MM.1S (cell line): ENCODE data around the gene MYLK2.

Source experiments
- DNase-seq: peaks from one replicate; pipeline ENCODE4 v3.0.0-alpha.2; 2015
- H2AFZ ChIP-seq: fragments of 300-600 bp; sonication (generic); 2 replicates; pipeline ENCODE4 v1.6.0; 2016; ENCODE audit warnings: antibody characterized with exemption, low read length
- H3F3A ChIP-seq: fragments of 300-600 bp; sonication (generic); 2 replicates; pipeline ENCODE4 v1.6.1; 2016; ENCODE audit warnings: mild to moderate bottlenecking, antibody characterized with exemption, low read length, moderate library complexity, mixed read lengths; ENCODE audit not compliant: insufficient read depth
- H3K27ac ChIP-seq: fragments of 300-600 bp; sonication (generic); 2 replicates; pipeline ENCODE4 v1.5.1; 2016; ENCODE audit warnings: mild to moderate bottlenecking, low read length
- H3K27me3 ChIP-seq: fragments of 300-600 bp; sonication (generic); replicated peaks from 2 replicates; pipeline ENCODE4 v1.6.0; 2016; ENCODE audit warnings: low read length; ENCODE audit not compliant: insufficient read depth
- H3K36me3 ChIP-seq: fragments of 300-600 bp; sonication (generic); replicated peaks from 2 replicates; pipeline ENCODE4 v1.6.1; 2016; ENCODE audit warnings: mild to moderate bottlenecking, low read length, mixed read lengths; ENCODE audit not compliant: insufficient read depth
- H3K4me1 ChIP-seq: fragments of 300-600 bp; sonication (generic); 2 replicates; pipeline ENCODE4 v1.6.1; 2016; ENCODE audit warnings: low read length, mixed read lengths
- H3K4me2 ChIP-seq: fragments of 300-600 bp; sonication (generic); 2 replicates; pipeline ENCODE4 v1.6.0; 2016; ENCODE audit warnings: low read depth, low read length
- H3K4me3 ChIP-seq: fragments of 300-600 bp; sonication (generic); 2 replicates; pipeline ENCODE4 v1.5.1; 2016; ENCODE audit warnings: low read length, mixed read lengths
- H3K79me2 ChIP-seq: fragments of 300-600 bp; sonication (generic); 2 replicates; pipeline ENCODE4 v1.6.1; 2016; ENCODE audit warnings: mixed run types, low read length, mixed read lengths
- H3K9ac ChIP-seq: fragments of 300-600 bp; sonication (generic); 2 replicates; pipeline ENCODE4 v1.6.1; 2016; ENCODE audit warnings: low read length, mixed read lengths
- H3K9me2 ChIP-seq: fragments of 300-600 bp; sonication (generic); replicated peaks from 2 replicates; pipeline ENCODE4 v1.6.1; 2016; ENCODE audit warnings: mild to moderate bottlenecking, low read length, mixed read lengths; ENCODE audit not compliant: insufficient read depth
- H3K9me3 ChIP-seq: fragments of 300-600 bp; sonication (generic); replicated peaks from 2 replicates; pipeline ENCODE4 v1.6.1; 2016; ENCODE audit warnings: mild to moderate bottlenecking, low read length, mixed read lengths; ENCODE audit not compliant: insufficient read depth
- H4K20me1 ChIP-seq: fragments of 300-600 bp; sonication (generic); 2 replicates; pipeline ENCODE4 v1.6.1; 2016; ENCODE audit warnings: mild to moderate bottlenecking, low read length, moderate library complexity, mixed read lengths; ENCODE audit not compliant: insufficient read depth
- CTCF ChIP-seq: fragments of 300-600 bp; sonication (generic); IDR thresholded peaks from 2 replicates; pipeline ENCODE4 v1.5.1; 2016; ENCODE audit warnings: antibody characterized with exemption, low read length, mixed read lengths
- EZH2 ChIP-seq: fragments of 300-600 bp; sonication (generic); optimal IDR thresholded peaks from 2 replicates; pipeline ENCODE3; 2017; ENCODE audit warnings: low read depth, mild to moderate bottlenecking, antibody characterized with exemption, low read length, mixed read lengths
- EZH2phosphoT487 ChIP-seq: fragments of 300-600 bp; sonication (generic); IDR thresholded peaks from 2 replicates; pipeline ENCODE4 v1.6.1; 2018; ENCODE audit warnings: antibody characterized with exemption, low read length

Gene MYLK2

GRCh38 chr20:31835554-31835953 is 16.4 kb downstream of the MYLK2 start:
- H3K4me1 ChIP-seq = peaks cover 26% of the 10 kb centered on the region
- no peaks in the 10 kb centered on the region for H3K79me2 ChIP-seq
- H3K9ac ChIP-seq = no peak overlapping the region
- DNase-seq = peak; percentile 17
- no peak for TF ChIP-seq EZH2phosphoT487
- no peak for TF ChIP-seq EZH2
- no peak for TF ChIP-seq CTCF
- H4K20me1 ChIP-seq = no peaks in the 10 kb centered on the region
- no peaks in the 10 kb centered on the region for H3K9me2 ChIP-seq
- H3K4me2 ChIP-seq = peak overlapping the region; percentile 62; the same call in 1 of the 2 replicates
- H2AFZ ChIP-seq = no peak overlapping the region
- H3K27me3 ChIP-seq = peaks cover 25% of the 10 kb centered on the region
- H3F3A ChIP-seq = no peaks in the 10 kb centered on the region
- no peak overlapping the region for H3K27ac ChIP-seq
- no peaks in the 10 kb centered on the region for H3K36me3 ChIP-seq
- no peaks in the 10 kb centered on the region for H3K9me3 ChIP-seq
- no peak overlapping the region for H3K4me3 ChIP-seq

GRCh38 chr20:31835977-31836852 is 17.1 kb downstream of the MYLK2 start:
- Histone ChIP-seq H3K4me1 (peaks cover 26% of the 10 kb centered on the region), H3K9ac (no peak overlapping the region), H2AFZ (no peak overlapping the region), H3K4me2 (peak overlapping the region; percentile 62), H4K20me1 (no peaks in the 10 kb centered on the region), H3K9me3 (no peaks in the 10 kb centered on the region), H3K27me3 (peaks cover 32% of the 10 kb centered on the region), H3K9me2 (no peaks in the 10 kb centered on the region), H3K27ac (no peak overlapping the region), H3K79me2 (no peaks in the 10 kb centered on the region), H3F3A (no peaks in the 10 kb centered on the region), H3K4me3 (no peak overlapping the region), H3K36me3 (no peaks in the 10 kb centered on the region)
- TF ChIP-seq EZH2 (no peak), CTCF (no peak), EZH2phosphoT487 (no peak)
- peak; percentile 86 for DNase-seq

DNA sequence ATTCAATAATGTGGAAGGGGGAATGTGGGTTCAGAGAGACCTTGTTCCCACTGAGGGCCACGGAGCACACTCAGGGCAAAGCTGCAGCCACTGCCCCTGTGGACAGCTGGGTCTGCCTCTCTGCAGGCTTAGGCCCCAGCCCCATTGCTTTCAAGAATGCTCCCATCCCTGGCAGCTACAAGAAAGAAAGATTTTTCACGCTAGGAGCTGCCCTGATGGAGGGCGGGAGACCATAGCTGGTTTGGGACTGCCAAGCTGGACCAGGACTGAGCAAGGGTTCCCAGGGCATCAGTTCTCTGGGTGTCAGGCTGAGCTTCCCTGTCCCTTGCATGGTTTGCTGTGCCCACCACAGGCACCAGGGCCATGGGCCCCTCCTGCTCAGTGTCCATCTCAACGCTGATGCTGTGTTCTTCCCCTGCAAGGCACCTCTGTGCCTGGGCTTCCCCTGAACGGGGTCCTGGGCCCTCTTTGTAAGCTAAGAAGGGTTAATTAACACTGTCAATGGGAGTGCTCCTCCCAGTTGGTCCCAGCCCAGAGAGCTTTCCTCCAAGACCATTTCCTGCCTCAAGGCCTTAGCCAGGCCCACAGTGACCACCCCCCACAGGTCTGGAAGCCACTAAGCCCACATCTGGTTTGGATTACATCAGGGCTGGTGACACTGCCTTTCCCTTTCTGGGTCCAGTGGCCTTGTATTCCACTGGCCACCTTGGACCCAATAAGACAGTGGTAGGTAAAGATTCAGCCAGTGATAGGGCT is 17.9 kb downstream of the MYLK2 start:
- Histone ChIP-seq H3K79me2 (no peaks in the 10 kb centered on the region), H3K4me3 (no peak overlapping the region), H3K27ac (no peak overlapping the region), H3K4me1 (peaks cover 26% of the 10 kb centered on the region), H3F3A (no peaks in the 10 kb centered on the region), H3K9me3 (no peaks in the 10 kb centered on the region), H4K20me1 (no peaks in the 10 kb centered on the region), H2AFZ (no peak overlapping the region), H3K9ac (no peak overlapping the region), H3K9me2 (no peaks in the 10 kb centered on the region), H3K27me3 (peaks cover 40% of the 10 kb centered on the region), H3K4me2 (peak overlapping the region; percentile 62), H3K36me3 (no peaks in the 10 kb centered on the region)
- no peak for TF ChIP-seq EZH2
- no peak for TF ChIP-seq CTCF
- no peak for DNase-seq
